Suprapubic skin (tissue), 4 donors: ENCODE measurements around the gene STOML1.

Source experiments
- POLR2A ChIP-seq, 2 donors: fragments of 450-650 bp; IDR thresholded peaks; one replicate each; pipeline ENCODE4 v1.6.1; 2017; ENCODE audit warnings: antibody characterized with exemption in 2 of 2, mild to moderate bottlenecking in 2 of 2, moderate library complexity in 2 of 2
- POLR2AphosphoS5 ChIP-seq, 3 donors: sonication (generic); formaldehyde crosslinking; IDR thresholded peaks; one replicate each; pipeline ENCODE4 v1.6.1; 2017; ENCODE audit warnings: antibody characterized with exemption in 3 of 3
- TF ChIP-seq, protein P1 (sequence below), 2 donors: fragments of 200-600 bp in 1 of 2; fragments of 450-650 bp in 1 of 2; sonication (generic) in 1 of 2; IDR thresholded peaks; one replicate each; pipeline ENCODE4 v1.5.1; 2016 to 2019; ENCODE audit warnings: antibody characterized with exemption in 2 of 2, mild to moderate bottlenecking in 1 of 2, moderate library complexity in 1 of 2

- no peak for TF ChIP-seq POLR2AphosphoS5 (IDR thresholded peaks at IDR 0.05)
- TF ChIP-seq, protein P1, sequence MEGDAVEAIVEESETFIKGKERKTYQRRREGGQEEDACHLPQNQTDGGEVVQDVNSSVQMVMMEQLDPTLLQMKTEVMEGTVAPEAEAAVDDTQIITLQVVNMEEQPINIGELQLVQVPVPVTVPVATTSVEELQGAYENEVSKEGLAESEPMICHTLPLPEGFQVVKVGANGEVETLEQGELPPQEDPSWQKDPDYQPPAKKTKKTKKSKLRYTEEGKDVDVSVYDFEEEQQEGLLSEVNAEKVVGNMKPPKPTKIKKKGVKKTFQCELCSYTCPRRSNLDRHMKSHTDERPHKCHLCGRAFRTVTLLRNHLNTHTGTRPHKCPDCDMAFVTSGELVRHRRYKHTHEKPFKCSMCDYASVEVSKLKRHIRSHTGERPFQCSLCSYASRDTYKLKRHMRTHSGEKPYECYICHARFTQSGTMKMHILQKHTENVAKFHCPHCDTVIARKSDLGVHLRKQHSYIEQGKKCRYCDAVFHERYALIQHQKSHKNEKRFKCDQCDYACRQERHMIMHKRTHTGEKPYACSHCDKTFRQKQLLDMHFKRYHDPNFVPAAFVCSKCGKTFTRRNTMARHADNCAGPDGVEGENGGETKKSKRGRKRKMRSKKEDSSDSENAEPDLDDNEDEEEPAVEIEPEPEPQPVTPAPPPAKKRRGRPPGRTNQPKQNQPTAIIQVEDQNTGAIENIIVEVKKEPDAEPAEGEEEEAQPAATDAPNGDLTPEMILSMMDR (IDR thresholded peaks at IDR 0.05), result no peak
- no peak for TF ChIP-seq POLR2A (IDR thresholded peaks at IDR 0.05)
Observed at GRCh38 chr15:74006774-74007639, 14.9 kb upstream of the STOML1 start.
